ENCODE data around the gene ALG12.

Gene ALG12

GRCh38 chr22:49886346-49887063 lies 31.7 kb downstream of the ALG12 start:
- no peak for DNase-seq

GRCh38 chr22:49885881-49886280 lies 32.4 kb downstream of the ALG12 start:
- no peak for DNase-seq

- no peak for DNase-seq
Observed at GRCh38 chr22:49885281-49885680, 33.0 kb downstream of the ALG12 start.

- no peak for DNase-seq
Observed at GRCh38 chr22:49884503-49885260, 33.6 kb downstream of the ALG12 start.

GRCh38 chr22:49884075-49884474 lies 34.2 kb downstream of the ALG12 start:
- DNase-seq, result no peak

GRCh38 chr22:49883294-49883640 lies 35.0 kb downstream of the ALG12 start:
- no peak for DNase-seq

GRCh38 chr22:49882519-49883293 lies 35.5 kb downstream of the ALG12 start:
- DNase-seq, result no peak

GRCh38 chr22:49881856-49882255 lies 36.4 kb downstream of the ALG12 start:
- no peak for DNase-seq

- no peak for DNase-seq
Observed at GRCh38 chr22:49880281-49880680, 38.0 kb downstream of the ALG12 start.

- DNase-seq, result no peak
Observed at GRCh38 chr22:49879871-49880270, 38.4 kb downstream of the ALG12 start.

- DNase-seq, result no peak
Observed at GRCh38 chr22:49878206-49878605, 40.0 kb downstream of the ALG12 start.

GRCh38 chr22:49877642-49878041 lies 40.6 kb downstream of the ALG12 start:
- no peak for DNase-seq

- DNase-seq, result no peak
Observed at GRCh38 chr22:49873228-49873940, 44.9 kb downstream of the ALG12 start.

- no peak for DNase-seq
Observed at GRCh38 chr22:49872347-49872746, 45.9 kb downstream of the ALG12 start.

- peak; percentile 15 for DNase-seq
Observed at GRCh38 chr22:49871482-49871881, 46.8 kb downstream of the ALG12 start.

GRCh38 chr22:49869845-49870712 lies 48.2 kb downstream of the ALG12 start:
- DNase-seq, result no peak

- no peak for DNase-seq
Observed at GRCh38 chr22:49869086-49869830, 49.0 kb downstream of the ALG12 start.

GRCh38 chr22:49867303-49868265 lies 50.7 kb downstream of the ALG12 start:
- no peak for DNase-seq

- no peak for DNase-seq
Observed at GRCh38 chr22:49866646-49867045, 51.6 kb downstream of the ALG12 start.

- DNase-seq, result no peak
Observed at GRCh38 chr22:49866134-49866533, 52.1 kb downstream of the ALG12 start.

Measured in inflammatory macrophage treated with lipopolysaccharide for 4 hours (primary cell).